ENCODE measurements around the gene TFCP2L1. TPM values are rescaled to one million over a fixed set of nuclear protein-coding genes. Genes with fewer than 3 reads are reported as not detected.
"Not testable (repeated sequence)": the region's sequence is repeated elsewhere in the genome, so short reads cannot be mapped to it uniquely, and the experiment has no call there.

Gene TFCP2L1
- polyA plus RNA-seq, 2 donors, result 4.3 to 8.6 TPM

DNA sequence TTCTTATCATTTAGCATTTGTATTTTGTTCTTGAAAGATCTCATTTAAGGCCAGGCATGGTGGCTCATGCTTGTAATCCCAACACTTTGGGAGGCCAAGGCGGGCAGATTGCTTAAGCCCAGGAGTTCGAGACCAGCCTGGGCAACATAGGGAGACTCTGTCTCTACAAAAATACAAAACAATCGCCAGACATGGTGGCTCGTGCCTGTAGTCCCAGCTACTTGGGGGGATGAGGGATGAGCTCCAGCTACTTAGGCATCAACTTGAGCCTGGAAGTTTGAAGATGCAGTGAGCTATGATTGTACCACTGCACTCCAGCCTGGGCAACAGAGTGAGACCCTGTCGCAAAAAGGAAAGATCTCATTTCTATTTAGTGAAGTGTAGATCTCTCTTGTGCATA lies 12.9 kb upstream of the TFCP2L1 start:
- not testable (repeated sequence) for H3K4me1 ChIP-seq (ENCODE audit: control insufficient read depth in 2 of 2, insufficient read depth in 2 of 2, low read length in 1 of 2); H3K4me3 ChIP-seq (ENCODE audit: low read depth in 1 of 2, low read length in 2 of 2); H3K9me3 ChIP-seq (ENCODE audit: control insufficient read depth in 2 of 2, insufficient read depth in 1 of 2, low read depth in 1 of 2, low read length in 1 of 2); H3K27me3 ChIP-seq (ENCODE audit: control insufficient read depth in 1 of 2, insufficient read depth in 2 of 2, low read length in 2 of 2); H3K36me3 ChIP-seq (ENCODE audit: control insufficient read depth in 2 of 2, insufficient read depth in 2 of 2, low read length in 1 of 2); H3K27ac ChIP-seq (ENCODE audit: low read depth in 2 of 2, low read length in 1 of 2)
- WGBS, 2 donors, result 90 to 91% methylated on average over 5 of the region's 5 CpGs

- Histone ChIP-seq H3K27me3 (ENCODE audit: control insufficient read depth in 1 of 2, insufficient read depth in 2 of 2, low read length in 2 of 2) (no peaks in the 10 kb centered on the region), H3K4me1 (ENCODE audit: control insufficient read depth in 2 of 2, insufficient read depth in 2 of 2, low read length in 1 of 2) (no peaks in the 10 kb centered on the region), H3K9me3 (ENCODE audit: control insufficient read depth in 2 of 2, insufficient read depth in 1 of 2, low read depth in 1 of 2, low read length in 1 of 2) (no peaks in the 10 kb centered on the region), H3K4me3 (ENCODE audit: low read depth in 1 of 2, low read length in 2 of 2) (no peak overlapping the region), H3K27ac (ENCODE audit: low read depth in 2 of 2, low read length in 1 of 2) (no peak overlapping the region), H3K36me3 (ENCODE audit: control insufficient read depth in 2 of 2, insufficient read depth in 2 of 2, low read length in 1 of 2) (no peaks in the 10 kb centered on the region)
- 50 to 54% methylated on average over 9 of the region's 9 CpGs for WGBS, 2 donors
These were observed 12.3 kb upstream of the TFCP2L1 start for GRCh38 chr2:121297217-121297830.

GRCh38 chr2:121295911-121296650 lies 11.1 kb upstream of the TFCP2L1 start:
- Histone ChIP-seq H3K9me3 (ENCODE audit: control insufficient read depth in 2 of 2, insufficient read depth in 1 of 2, low read depth in 1 of 2, low read length in 1 of 2) (no peaks in the 10 kb centered on the region), H3K27me3 (ENCODE audit: control insufficient read depth in 1 of 2, insufficient read depth in 2 of 2, low read length in 2 of 2) (no peaks in the 10 kb centered on the region), H3K4me1 (ENCODE audit: control insufficient read depth in 2 of 2, insufficient read depth in 2 of 2, low read length in 1 of 2) (no peaks in the 10 kb centered on the region), H3K4me3 (ENCODE audit: low read depth in 1 of 2, low read length in 2 of 2) (no peak overlapping the region), H3K36me3 (ENCODE audit: control insufficient read depth in 2 of 2, insufficient read depth in 2 of 2, low read length in 1 of 2) (no peaks in the 10 kb centered on the region), H3K27ac (ENCODE audit: low read depth in 2 of 2, low read length in 1 of 2) (no peak overlapping the region)
- 81 to 84% methylated on average over 7 of the region's 7 CpGs for WGBS, 2 donors

DNA sequence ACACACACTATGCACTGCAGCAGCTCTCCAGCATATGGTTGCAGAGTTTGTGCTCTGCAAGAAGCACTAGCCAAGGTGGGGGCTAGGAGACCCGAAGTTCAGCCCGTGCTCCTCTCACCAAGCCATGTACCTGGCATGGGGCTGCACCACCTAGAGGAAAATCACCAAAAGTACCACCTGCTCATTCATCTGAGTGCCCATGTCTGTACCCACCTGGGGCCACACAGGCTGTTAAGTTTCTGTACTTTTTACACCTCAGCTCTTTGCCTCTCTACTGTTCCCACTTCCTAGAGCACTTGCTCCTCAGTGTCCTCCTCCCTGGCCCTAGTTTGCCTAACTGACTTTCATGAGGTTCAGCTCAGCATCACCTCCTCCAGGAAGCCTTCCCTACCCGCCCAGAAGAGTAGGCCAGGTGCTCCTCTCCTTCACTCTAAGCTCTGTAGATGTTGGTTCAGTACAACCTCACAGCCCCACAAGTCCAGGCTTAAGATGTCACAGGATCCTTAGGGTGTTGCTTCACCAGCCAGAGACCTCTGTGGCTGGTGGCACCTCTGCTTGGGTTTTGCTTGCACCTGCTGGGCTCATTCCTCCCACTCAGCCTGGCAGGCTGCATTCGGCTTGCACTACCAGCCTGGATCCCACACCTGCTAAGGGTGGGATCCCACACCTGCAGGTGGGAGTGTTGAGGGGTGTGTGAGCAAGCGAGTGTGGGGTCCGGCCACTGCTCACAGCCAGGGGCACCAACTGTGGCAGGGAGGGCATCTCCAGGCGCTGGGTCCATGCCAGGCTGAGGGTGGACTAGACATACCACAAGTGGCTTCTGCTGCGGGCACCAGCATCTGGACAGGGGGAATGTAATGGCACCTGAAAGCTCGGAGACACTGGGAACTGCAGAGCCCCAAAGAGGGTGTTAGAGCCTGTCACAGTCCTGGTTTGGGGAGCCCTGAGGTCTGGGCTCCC lies 10.2 kb upstream of the TFCP2L1 start:
- WGBS, 2 donors, result 86 to 87% methylated on average over 9 of the region's 9 CpGs
- no peaks in the 10 kb centered on the region for H3K27me3 ChIP-seq (ENCODE audit: control insufficient read depth in 1 of 2, insufficient read depth in 2 of 2, low read length in 2 of 2)
- H3K4me1 ChIP-seq (ENCODE audit: control insufficient read depth in 2 of 2, insufficient read depth in 2 of 2, low read length in 1 of 2), result no peaks in the 10 kb centered on the region
- no peaks in the 10 kb centered on the region for H3K36me3 ChIP-seq (ENCODE audit: control insufficient read depth in 2 of 2, insufficient read depth in 2 of 2, low read length in 1 of 2)
- H3K9me3 ChIP-seq (ENCODE audit: control insufficient read depth in 2 of 2, insufficient read depth in 1 of 2, low read depth in 1 of 2, low read length in 1 of 2), result no peaks in the 10 kb centered on the region
- no peak overlapping the region for H3K4me3 ChIP-seq (ENCODE audit: low read depth in 1 of 2, low read length in 2 of 2)
- H3K27ac ChIP-seq (ENCODE audit: low read depth in 2 of 2, low read length in 1 of 2), result no peak overlapping the region

GRCh38 chr2:121293450-121294325 lies 8.7 kb upstream of the TFCP2L1 start:
- WGBS, 2 donors, result 62 to 64% methylated on average over 14 of the region's 14 CpGs
- Histone ChIP-seq H3K36me3 (ENCODE audit: control insufficient read depth in 2 of 2, insufficient read depth in 2 of 2, low read length in 1 of 2) (no peaks in the 10 kb centered on the region), H3K27ac (ENCODE audit: low read depth in 2 of 2, low read length in 1 of 2) (no peak overlapping the region), H3K9me3 (ENCODE audit: control insufficient read depth in 2 of 2, insufficient read depth in 1 of 2, low read depth in 1 of 2, low read length in 1 of 2) (no peaks in the 10 kb centered on the region), H3K4me1 (ENCODE audit: control insufficient read depth in 2 of 2, insufficient read depth in 2 of 2, low read length in 1 of 2) (no peaks in the 10 kb centered on the region), H3K4me3 (ENCODE audit: low read depth in 1 of 2, low read length in 2 of 2) (no peak overlapping the region), H3K27me3 (ENCODE audit: control insufficient read depth in 1 of 2, insufficient read depth in 2 of 2, low read length in 2 of 2) (no peaks in the 10 kb centered on the region)

GRCh38 chr2:121291251-121291580 lies 6.2 kb upstream of the TFCP2L1 start:
- no peaks in the 10 kb centered on the region for H3K36me3 ChIP-seq (ENCODE audit: control insufficient read depth in 2 of 2, insufficient read depth in 2 of 2, low read length in 1 of 2)
- H3K4me1 ChIP-seq (ENCODE audit: control insufficient read depth in 2 of 2, insufficient read depth in 2 of 2, low read length in 1 of 2), result no peaks in the 10 kb centered on the region
- 92 to 97% methylated on average over 5 of the region's 5 CpGs for WGBS, 2 donors
- no peaks in the 10 kb centered on the region for H3K9me3 ChIP-seq (ENCODE audit: control insufficient read depth in 2 of 2, insufficient read depth in 1 of 2, low read depth in 1 of 2, low read length in 1 of 2)
- no peaks in the 10 kb centered on the region for H3K27me3 ChIP-seq (ENCODE audit: control insufficient read depth in 1 of 2, insufficient read depth in 2 of 2, low read length in 2 of 2)
- no peak overlapping the region for H3K4me3 ChIP-seq (ENCODE audit: low read depth in 1 of 2, low read length in 2 of 2)
- H3K27ac ChIP-seq (ENCODE audit: low read depth in 2 of 2, low read length in 1 of 2), result no peak overlapping the region

- H3K4me3 ChIP-seq (ENCODE audit: low read depth in 1 of 2, low read length in 2 of 2), result no peak overlapping the region
These were observed 4.3 kb upstream of the TFCP2L1 start for GRCh38 chr2:121289271-121289670.

DNA sequence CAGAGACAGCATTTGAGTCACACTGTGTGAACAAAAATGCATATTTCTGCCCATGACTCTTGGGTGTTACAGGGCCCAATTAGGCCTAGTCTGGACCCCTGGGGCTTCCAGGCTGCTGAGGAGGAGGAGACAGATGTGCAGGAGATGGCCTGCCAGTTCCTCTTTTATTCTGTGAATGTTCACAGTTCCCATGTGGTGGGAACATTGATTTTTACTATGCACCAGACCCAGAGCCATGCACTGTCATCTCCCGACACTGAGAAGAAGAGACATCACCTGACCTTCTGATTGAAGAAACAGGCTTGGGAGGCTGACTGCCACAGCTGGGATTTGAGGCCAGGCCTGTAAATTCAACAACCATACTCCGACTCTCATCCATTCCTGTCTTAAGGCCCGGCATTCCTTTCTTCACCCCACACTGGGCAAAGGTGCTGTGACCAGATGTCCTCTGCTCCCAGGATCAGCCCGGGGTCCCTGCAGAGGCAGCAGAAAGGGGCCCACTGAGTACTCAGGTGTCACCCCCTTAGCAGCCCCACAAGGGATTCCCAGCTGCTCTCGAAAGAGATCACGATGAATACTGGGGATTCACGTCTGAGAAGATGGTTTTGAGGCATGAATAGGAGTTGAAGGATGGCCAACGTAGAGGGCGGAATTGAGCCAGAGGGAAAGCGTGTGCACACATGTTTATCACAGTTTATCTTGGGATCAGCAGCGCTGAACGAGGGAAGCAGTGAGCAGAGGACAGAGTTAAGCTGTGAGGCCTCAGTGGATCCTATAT lies 3.6 kb upstream of the TFCP2L1 start:
- Histone ChIP-seq H3K4me1 (ENCODE audit: control insufficient read depth in 2 of 2, insufficient read depth in 2 of 2, low read length in 1 of 2) (no peaks in the 10 kb centered on the region), H3K36me3 (ENCODE audit: control insufficient read depth in 2 of 2, insufficient read depth in 2 of 2, low read length in 1 of 2) (no peaks in the 10 kb centered on the region), H3K27me3 (ENCODE audit: control insufficient read depth in 1 of 2, insufficient read depth in 2 of 2, low read length in 2 of 2) (no peaks in the 10 kb centered on the region), H3K27ac (ENCODE audit: low read depth in 2 of 2, low read length in 1 of 2) (no peak overlapping the region), H3K4me3 (ENCODE audit: low read depth in 1 of 2, low read length in 2 of 2) (no peak overlapping the region), H3K9me3 (ENCODE audit: control insufficient read depth in 2 of 2, insufficient read depth in 1 of 2, low read depth in 1 of 2, low read length in 1 of 2) (no peaks in the 10 kb centered on the region)
- 64 to 69% methylated on average over 12 of the region's 12 CpGs for WGBS, 2 donors

More at GRCh38 chr2:121289271-121289670, 4.3 kb upstream of the TFCP2L1 start:
- WGBS, 2 donors, result 75 to 81% methylated on average over 5 of the region's 5 CpGs
- no peaks in the 10 kb centered on the region for H3K27me3 ChIP-seq (ENCODE audit: control insufficient read depth in 1 of 2, insufficient read depth in 2 of 2, low read length in 2 of 2)
- H3K36me3 ChIP-seq (ENCODE audit: control insufficient read depth in 2 of 2, insufficient read depth in 2 of 2, low read length in 1 of 2), result no peaks in the 10 kb centered on the region
- no peak overlapping the region for H3K27ac ChIP-seq (ENCODE audit: low read depth in 2 of 2, low read length in 1 of 2)
- H3K9me3 ChIP-seq (ENCODE audit: control insufficient read depth in 2 of 2, insufficient read depth in 1 of 2, low read depth in 1 of 2, low read length in 1 of 2), result no peaks in the 10 kb centered on the region
- H3K4me1 ChIP-seq (ENCODE audit: control insufficient read depth in 2 of 2, insufficient read depth in 2 of 2, low read length in 1 of 2), result no peaks in the 10 kb centered on the region

Measured in esophagus (tissue), 2 donors.